GM11168 (cell line): ENCODE data around the gene DLG4.

ENCODE experiments used
- in situ Hi-C: fragments of 300-500 bp; cut with MboI; formaldehyde crosslinking; loops from one replicate; pipeline ENCODE4 v1.12.0; 2022; ENCODE audit warnings: low sequenced_read_pairs; ENCODE audit not compliant: unreplicated experiment

DLG4 gene

GRCh38 chr17:7234083-7234951, 14.7 kb upstream of the DLG4 start, which contains the start of gene DVL2:
Gene DVL2, minus strand, starts transcription at chr17:7234517. Its CDS starts 255 bp downstream, at chr17:7234262.
- in situ Hi-C loops = no loop called here

- in situ Hi-C loops = no loop called here
Observed at GRCh38 chr17:7233701-7234082, 14.1 kb upstream of the DLG4 start.

- in situ Hi-C loops = no loop called here
Observed at GRCh38 chr17:7232114-7232513, 12.5 kb upstream of the DLG4 start.

- in situ Hi-C loops = no loop called here
Observed at GRCh38 chr17:7229504-7229903, 9.9 kb upstream of the DLG4 start.

GRCh38 chr17:7228920-7229319, 9.3 kb upstream of the DLG4 start:
- in situ Hi-C loops = no loop called here

GRCh38 chr17:7226721-7227710, 7.4 kb upstream of the DLG4 start:
- in situ Hi-C loops = no loop called here

GRCh38 chr17:7225711-7226331, 6.2 kb upstream of the DLG4 start:
- in situ Hi-C loops = no loop called here

- in situ Hi-C loops = no loop called here
Observed at GRCh38 chr17:7224661-7225111, 5.0 kb upstream of the DLG4 start.

GRCh38 chr17:7224110-7224509, 4.5 kb upstream of the DLG4 start:
- in situ Hi-C loops = no loop called here

- in situ Hi-C loops = no loop called here
Observed at GRCh38 chr17:7223375-7223774, 3.7 kb upstream of the DLG4 start.

GRCh38 chr17:7222972-7223292, 3.3 kb upstream of the DLG4 start:
- in situ Hi-C loops = no loop called here

GRCh38 chr17:7222093-7222971, 2.7 kb upstream of the DLG4 start:
- in situ Hi-C loops = no loop called here

GRCh38 chr17:7221278-7222092, 1.8 kb upstream of the DLG4 start:
- in situ Hi-C loops = no loop called here

GRCh38 chr17:7220593-7221277, 1.1 kb upstream of the DLG4 start:
- in situ Hi-C loops = no loop called here

- in situ Hi-C loops = no loop called here
Observed at GRCh38 chr17:7219229-7219811, 316 bp downstream of the DLG4 start.

- in situ Hi-C loops = no loop called here
Observed at GRCh38 chr17:7218758-7219157, 878 bp downstream of the DLG4 start.

GRCh38 chr17:7218166-7218565, 1.5 kb downstream of the DLG4 start:
- in situ Hi-C loops = no loop called here
